NCI-H1436 treated with DMSO at 0.1 percent for 48 hours (cell line): ENCODE data around the gene MAD1L1.
"Not testable (repeated sequence)": the region's sequence is repeated elsewhere in the genome, so short reads cannot be mapped to it uniquely, and the experiment has no call there.

ENCODE experiments used
- DNase-seq: peaks from one replicate; lab custom pipeline; 2025; lab: John Stamatoyannopoulos, UW

MAD1L1 gene

GRCh38 chr7:1987591-1988532, 244.9 kb downstream of the MAD1L1 start:
- DNase-seq: no peak

- DNase-seq: no peak
Observed at GRCh38 chr7:1987084-1987535, 245.6 kb downstream of the MAD1L1 start.

GRCh38 chr7:1986366-1987083, 246.2 kb downstream of the MAD1L1 start:
- no peak for DNase-seq

GRCh38 chr7:1985936-1986335, 246.8 kb downstream of the MAD1L1 start:
- DNase-seq: no peak

GRCh38 chr7:1985042-1985441, 247.7 kb downstream of the MAD1L1 start:
- DNase-seq: no peak

- no peak for DNase-seq
Observed at GRCh38 chr7:1981878-1982230, 250.9 kb downstream of the MAD1L1 start.

GRCh38 chr7:1981201-1981877, 251.4 kb downstream of the MAD1L1 start:
- DNase-seq: no peak

- DNase-seq: no peak
Observed at GRCh38 chr7:1979591-1980560, 252.9 kb downstream of the MAD1L1 start.

- DNase-seq: no peak
Observed at GRCh38 chr7:1978656-1979590, 253.8 kb downstream of the MAD1L1 start.

GRCh38 chr7:1977876-1978441, 254.8 kb downstream of the MAD1L1 start:
- DNase-seq: no peak

- no peak for DNase-seq
Observed at GRCh38 chr7:1977059-1977875, 255.5 kb downstream of the MAD1L1 start.

- not testable (repeated sequence) for DNase-seq
Observed at GRCh38 chr7:1976521-1976920, 256.2 kb downstream of the MAD1L1 start.

- DNase-seq: no peak
Observed at GRCh38 chr7:1975581-1975980, 257.2 kb downstream of the MAD1L1 start.

GRCh38 chr7:1975179-1975578, 257.6 kb downstream of the MAD1L1 start:
- DNase-seq: no peak

- no peak for DNase-seq
Observed at GRCh38 chr7:1974290-1975101, 258.2 kb downstream of the MAD1L1 start.

GRCh38 chr7:1973321-1974251, 259.2 kb downstream of the MAD1L1 start:
- no peak for DNase-seq

GRCh38 chr7:1972744-1973143, 260.0 kb downstream of the MAD1L1 start:
- DNase-seq: no peak
